GM19240 (cell line): Measurements from ENCODE around the gene MLN.

Source experiments
- DNase-seq: peaks from one replicate; pipeline ENCODE4 v3.0.0; 2011; ENCODE audit warnings: low spot score; ENCODE audit not compliant: insufficient read length

Gene MLN

GRCh38 chr6:33771146-33772081 is 32.4 kb downstream of the MLN start:
- DNase-seq, result peak; percentile 63

DNA sequence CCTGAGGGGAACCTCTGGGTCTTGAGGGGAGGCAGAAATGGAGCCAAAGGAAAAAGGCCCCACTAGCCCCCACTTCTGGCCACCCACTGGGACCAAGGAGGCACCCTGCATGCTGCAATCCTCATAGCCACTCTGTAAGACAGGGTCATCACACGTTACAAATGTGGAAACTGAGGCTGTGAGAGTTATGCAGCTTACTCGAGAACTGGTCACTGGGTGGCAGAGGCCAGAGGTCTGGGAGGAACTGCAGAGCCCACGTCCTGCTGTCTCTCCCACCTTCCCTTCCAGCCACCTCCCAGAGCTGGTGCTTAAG is 33.0 kb downstream of the MLN start:
- no peak for DNase-seq

DNA sequence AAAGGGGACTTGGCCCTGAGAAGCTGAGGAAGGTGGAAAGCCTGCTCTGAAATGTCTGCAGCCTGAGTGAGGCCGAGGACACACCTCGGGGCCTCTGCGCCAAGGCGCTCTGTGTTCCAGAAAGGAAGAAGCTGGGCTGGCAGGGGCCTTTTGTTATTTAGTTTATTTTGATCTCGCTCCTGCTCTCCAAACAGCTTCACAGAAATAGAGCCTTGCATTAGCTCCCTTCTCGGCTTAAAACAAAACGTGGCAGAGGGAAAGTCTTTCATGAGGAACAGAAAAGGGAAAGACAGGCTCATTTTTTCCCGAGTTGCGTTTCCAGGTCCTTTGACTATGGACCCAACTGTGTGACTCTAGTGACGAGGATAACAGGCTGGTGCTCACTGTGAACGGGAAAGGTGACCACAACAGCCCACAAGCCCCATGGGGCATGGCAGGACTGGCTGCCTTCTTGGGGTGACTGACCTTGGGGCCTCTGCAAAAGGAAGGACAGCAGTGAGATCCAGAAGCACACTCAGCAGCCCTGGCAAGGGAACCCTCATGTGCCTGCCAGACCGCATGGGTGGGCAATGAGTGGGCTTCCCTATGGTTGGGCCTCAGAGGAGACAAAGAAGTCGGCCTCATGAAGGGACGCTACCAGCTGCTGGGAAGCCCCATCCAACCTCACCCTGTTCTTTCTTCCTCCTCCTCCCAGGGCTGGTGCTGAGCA is 33.5 kb downstream of the MLN start:
- no peak for DNase-seq

DNA sequence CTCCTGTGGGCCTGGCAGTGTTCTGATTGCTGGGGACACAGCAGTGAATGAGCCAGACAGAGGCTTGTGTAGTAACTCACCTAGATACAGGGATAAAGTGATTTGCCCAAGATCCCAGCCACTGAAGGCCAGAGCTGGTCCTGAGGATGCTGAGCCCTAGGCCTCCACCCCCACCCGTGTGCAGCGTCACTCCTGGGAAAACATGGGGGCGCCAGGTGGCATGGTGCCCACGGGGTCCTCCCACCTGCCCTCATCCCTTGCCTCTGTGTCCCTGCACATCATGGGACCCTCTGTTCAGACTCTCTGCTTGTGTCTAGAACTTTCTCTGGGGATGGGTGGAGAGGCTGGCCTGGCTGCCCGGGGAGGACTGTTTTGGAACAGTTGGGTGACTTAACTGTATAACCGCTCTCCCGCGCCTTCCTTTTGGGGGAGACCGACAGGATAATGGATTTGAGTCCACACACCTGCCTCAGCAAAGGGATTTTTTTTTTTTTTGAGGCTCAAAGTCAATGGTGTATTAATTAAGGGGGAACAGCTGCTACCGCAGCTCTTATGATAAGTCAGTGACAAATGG is 34.5 kb downstream of the MLN start:
- no peak for DNase-seq

GRCh38 chr6:33768644-33769120 is 35.1 kb downstream of the MLN start:
- DNase-seq, result peak; percentile 67

GRCh38 chr6:33766921-33767907 is 36.6 kb downstream of the MLN start:
- no peak for DNase-seq

- DNase-seq, result no peak
Observed at GRCh38 chr6:33765368-33765767, 38.4 kb downstream of the MLN start.

DNA sequence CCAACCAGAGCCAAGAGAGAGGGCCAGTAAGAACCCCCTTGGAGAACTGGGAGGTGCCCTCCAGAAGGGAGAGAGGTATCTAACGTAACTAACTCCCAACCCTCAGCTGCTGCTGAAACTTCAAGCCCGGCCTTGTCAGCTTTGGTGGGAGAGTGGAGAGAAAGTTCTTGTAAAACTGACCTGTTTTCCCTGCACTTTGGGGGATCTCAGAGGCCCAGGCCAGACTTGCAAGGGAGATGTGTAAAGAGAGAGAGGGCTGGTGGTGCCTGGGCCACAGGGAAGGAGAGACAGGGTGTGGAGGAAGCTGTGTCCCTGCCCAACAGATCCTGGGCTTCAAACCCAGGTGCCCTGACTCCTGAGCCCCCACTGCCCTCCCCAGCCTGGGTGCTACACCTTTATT is 39.8 kb downstream of the MLN start:
- no peak for DNase-seq

DNA sequence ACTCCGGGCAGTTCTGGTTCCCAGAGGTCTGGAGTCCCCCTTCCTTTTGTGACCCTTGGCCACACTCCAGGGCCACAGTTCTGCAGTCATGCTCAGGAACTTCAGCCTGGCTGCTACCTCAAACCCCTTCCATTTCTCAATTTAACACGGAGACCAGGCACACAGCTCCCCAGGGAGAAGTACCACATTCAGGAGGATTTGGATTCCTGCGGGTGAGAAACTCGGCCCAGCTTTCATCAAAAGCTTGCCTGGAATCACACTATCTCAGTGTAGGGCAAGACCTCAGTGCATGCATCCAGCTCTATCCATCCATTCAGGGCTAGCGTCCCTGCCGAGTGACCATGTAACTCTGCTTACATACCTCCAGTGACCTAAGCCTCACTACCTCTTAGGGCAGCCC is 40.3 kb downstream of the MLN start:
- DNase-seq, result no peak

GRCh38 chr6:33762713-33763112 is 41.1 kb downstream of the MLN start:
- no peak for DNase-seq

DNA sequence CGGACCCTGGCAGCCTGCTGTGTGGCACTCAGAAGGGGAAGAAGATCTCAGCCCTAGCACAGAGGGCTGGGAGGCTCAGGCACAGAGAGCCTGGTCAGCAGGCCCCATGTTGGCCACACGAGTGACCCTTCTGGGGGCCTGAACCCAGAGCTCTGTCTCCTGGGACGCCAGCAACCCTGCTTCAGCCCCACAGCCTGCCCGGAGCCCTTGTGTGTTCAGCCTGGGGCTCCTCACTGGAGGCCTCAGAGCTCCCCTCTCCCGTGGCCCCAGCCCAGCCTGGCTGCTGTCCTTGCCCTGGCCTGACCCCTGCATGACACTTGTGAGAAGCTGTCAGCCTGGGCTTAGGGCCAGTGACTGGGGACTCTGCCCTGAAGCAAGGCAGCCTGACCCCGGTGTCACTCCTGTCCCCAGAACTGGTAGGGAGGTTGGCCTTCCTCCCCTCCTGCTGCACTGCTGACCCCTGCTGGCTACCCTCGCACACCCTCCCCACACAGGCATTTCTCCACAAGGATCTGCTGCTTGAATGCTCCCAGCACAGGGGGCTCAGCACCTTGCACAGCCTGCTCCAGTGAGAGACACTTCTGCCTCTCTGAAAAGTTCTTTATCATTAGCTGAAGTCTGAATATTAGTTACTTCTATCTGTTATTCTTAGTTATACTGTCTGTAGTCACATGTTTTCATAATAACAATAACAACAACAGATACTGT is 41.7 kb downstream of the MLN start:
- DNase-seq, result no peak

GRCh38 chr6:33761581-33761921 is 42.3 kb downstream of the MLN start:
- DNase-seq, result no peak

DNA sequence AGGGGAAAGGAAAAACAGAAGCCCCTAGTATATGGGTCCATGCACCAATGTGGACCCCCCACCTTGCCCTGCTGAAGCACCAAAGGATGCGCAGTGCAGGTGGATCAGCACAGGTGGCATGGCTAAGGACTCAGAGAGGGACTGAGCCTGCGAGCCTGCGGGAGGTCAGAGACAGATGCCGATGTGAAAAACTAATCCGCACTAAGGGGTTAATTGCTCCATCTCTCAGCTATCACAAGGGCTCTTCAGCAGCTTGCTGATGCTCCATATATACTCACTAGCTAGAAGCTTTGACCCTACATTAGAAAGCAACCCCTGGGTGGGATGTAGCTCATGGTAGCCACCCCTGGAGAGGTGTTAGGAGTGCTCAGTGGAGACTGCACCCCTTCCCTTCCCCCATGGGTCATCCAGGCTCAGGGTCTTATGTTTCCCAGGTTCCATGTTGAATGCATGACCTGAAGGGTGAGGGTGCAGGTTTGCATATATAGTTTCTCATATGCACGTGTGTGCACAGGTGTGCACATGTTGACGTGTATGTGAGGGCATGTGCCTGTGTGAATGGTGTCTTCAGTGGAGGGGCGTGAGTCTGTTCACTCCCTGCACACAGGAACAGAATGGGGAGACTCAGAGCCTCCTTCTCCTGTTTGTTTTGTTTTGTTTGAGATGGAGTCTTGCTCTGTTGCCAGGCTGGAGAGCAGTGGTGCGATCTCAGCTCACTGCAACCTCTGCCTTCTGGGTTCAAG is 43.7 kb downstream of the MLN start:
- no peak for DNase-seq

DNA sequence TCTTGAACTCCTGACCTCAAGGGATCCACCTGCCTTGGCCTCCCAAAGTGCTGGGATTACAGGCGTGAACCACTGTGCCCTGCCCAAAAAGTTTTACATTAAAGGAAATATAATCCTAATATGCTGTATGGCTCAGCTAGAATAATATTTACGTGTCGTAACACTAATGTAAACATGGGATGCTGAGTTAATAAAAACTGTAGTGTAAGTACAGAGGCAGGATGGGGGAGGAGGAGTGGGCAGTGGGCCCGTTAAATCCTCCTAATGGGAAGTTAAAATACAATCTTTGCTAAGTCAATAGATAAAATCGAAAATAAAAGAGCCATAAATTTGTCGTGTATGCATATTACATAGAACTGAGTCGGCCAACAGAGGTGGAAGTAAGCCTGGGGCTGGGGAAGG is 45.0 kb downstream of the MLN start:
- DNase-seq, result no peak

DNA sequence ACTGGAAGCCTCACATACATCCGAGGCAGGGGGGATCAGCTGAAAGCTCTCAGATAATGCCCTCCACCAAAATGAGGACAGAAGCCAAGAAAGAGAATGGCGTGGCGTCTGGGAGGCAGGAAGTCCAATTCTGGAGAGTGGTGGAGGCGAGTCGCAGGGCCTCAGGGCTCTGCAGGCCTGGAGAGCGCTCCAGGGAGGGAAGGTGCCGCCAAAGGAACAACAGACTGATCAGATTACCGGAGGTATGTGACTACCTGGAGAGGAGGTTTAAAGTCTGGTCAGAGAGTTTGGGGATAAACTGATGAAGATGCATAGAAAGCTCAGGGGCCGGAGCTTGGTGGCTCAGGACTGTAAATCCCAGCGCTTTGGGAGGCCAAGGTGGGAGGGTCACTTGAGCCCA is 45.9 kb downstream of the MLN start:
- DNase-seq, result no peak

GRCh38 chr6:33757113-33757512 is 46.7 kb downstream of the MLN start:
- DNase-seq, result no peak

GRCh38 chr6:33756211-33756954 is 47.4 kb downstream of the MLN start:
- no peak for DNase-seq

- no peak for DNase-seq
Observed at GRCh38 chr6:33755070-33755869, 48.5 kb downstream of the MLN start.
